Breast epithelium (tissue), 3 donors: Measurements from ENCODE around the gene FSTL1.

ENCODE experiments used
- CTCF ChIP-seq, 3 donors: fragments of 450-650 bp; IDR thresholded peaks; one replicate each; pipeline ENCODE4 v1.5.1; 2016 to 2017; ENCODE audit warnings: antibody characterized with exemption in 3 of 3, mild to moderate bottlenecking in 3 of 3, moderate library complexity in 3 of 3
- POLR2A ChIP-seq: fragments of 450-650 bp; IDR thresholded peaks from one replicate; pipeline ENCODE4 v1.6.1; 2016; ENCODE audit warnings: antibody characterized with exemption, mild to moderate bottlenecking, moderate library complexity

GRCh38 chr3:120393761-120394160 is 57.0 kb downstream of the FSTL1 start:
- TF ChIP-seq CTCF (IDR thresholded peaks at IDR 0.05), result no peak
- TF ChIP-seq POLR2A, result no peak
